ENCODE data around the gene TMCO1. TPM values are rescaled to one million over a fixed set of nuclear protein-coding genes. Genes with fewer than 3 reads are reported as not detected.

Gene TMCO1, protein sequence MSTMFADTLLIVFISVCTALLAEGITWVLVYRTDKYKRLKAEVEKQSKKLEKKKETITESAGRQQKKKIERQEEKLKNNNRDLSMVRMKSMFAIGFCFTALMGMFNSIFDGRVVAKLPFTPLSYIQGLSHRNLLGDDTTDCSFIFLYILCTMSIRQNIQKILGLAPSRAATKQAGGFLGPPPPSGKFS
- polyA plus RNA-seq (2013, experiment 1 of 2): 199 TPM
- polyA plus RNA-seq (2013, experiment 2 of 2): 201 TPM

GRCh38 chr1:165768513-165769394 lies at the start of gene TMCO1:
TSS of gene TMCO1 (minus strand) at chr1:165768868. CDS start at chr1:165768751, 117 bp downstream.
- DNase-seq: peak; percentile 100
- peak within 1 kb of the TSS; percentile 98 for H3K27ac ChIP-seq (ENCODE audit: low read length, poor library complexity, severe bottlenecking)
- no peaks in the 10 kb centered on the region for H3K27me3 ChIP-seq (ENCODE audit: control insufficient read depth in 1 of 2, insufficient read depth in 1 of 2, low read length in 2 of 2)
- peak within 1 kb of the TSS; percentile 93 for H3K9ac ChIP-seq (ENCODE audit: low read length)
- H2BK15ac ChIP-seq (ENCODE audit: low read depth, poor library complexity, severe bottlenecking): peak within 1 kb of the TSS; percentile 57
- H3K23ac ChIP-seq (ENCODE audit: low read length in 2 of 2): peak within 1 kb of the TSS in 1 of 2 experiments; percentile 94
- H3K4me1 ChIP-seq (ENCODE audit: control insufficient read depth, insufficient read depth, low read depth, low read length): peaks cover 9% of the 10 kb centered on the region
- peak within 1 kb of the TSS; percentile 34 for H4K91ac ChIP-seq (ENCODE audit: low read length)
- H4K8ac ChIP-seq (ENCODE audit: low read length): peak within 1 kb of the TSS; percentile 89
- H3K4ac ChIP-seq (ENCODE audit: low read depth in 1 of 2, low read length in 2 of 2): peak within 1 kb of the TSS; percentile 66 to 81
- peak within 1 kb of the TSS; percentile 85 for H2AFZ ChIP-seq (ENCODE audit: low read depth, low read length)
- H2AK5ac ChIP-seq (ENCODE audit: low read length, severe bottlenecking): peak within 1 kb of the TSS; percentile 57
- no peak within 1 kb of the TSS for H2BK120ac ChIP-seq (ENCODE audit: low read depth, low read length)
- H3K14ac ChIP-seq (ENCODE audit: low read length in 2 of 2): peak within 1 kb of the TSS in 1 of 2 experiments; percentile 13
- H3K79me1 ChIP-seq (replicated peaks; ENCODE audit: low read length, poor library complexity, severe bottlenecking): peaks cover 20% of the 10 kb centered on the region
- H3K4me2 ChIP-seq (ENCODE audit: low read length, poor library complexity, severe bottlenecking): peak within 1 kb of the TSS; percentile 71
- H2BK12ac ChIP-seq (ENCODE audit: low read length in 2 of 2): no peak within 1 kb of the TSS
- WGBS: under 1% methylated on average over 56 of the region's 56 CpGs
- peak within 1 kb of the TSS; percentile 36 for H2BK5ac ChIP-seq (ENCODE audit: low read depth, low read length, poor library complexity, severe bottlenecking)
- no peaks in the 10 kb centered on the region for H3K9me3 ChIP-seq (ENCODE audit: control insufficient read depth, low read length)
- peak within 1 kb of the TSS; percentile 91 to 98 for H3K18ac ChIP-seq (ENCODE audit: low read depth in 1 of 2, low read length in 2 of 2)
- H3K4me3 ChIP-seq (ENCODE audit: insufficient read depth in 1 of 2, low read depth in 1 of 2, low read length in 2 of 2): peak within 1 kb of the TSS; percentile 79 to 86
- H3K36me3 ChIP-seq (ENCODE audit: control insufficient read depth in 1 of 2, insufficient read depth in 2 of 2, low read depth in 1 of 2, low read length in 2 of 2): peaks cover 7 to 42% of the 10 kb centered on the region in 2 experiments

GRCh38 chr1:165816826-165817497 lies 48.3 kb upstream of the TMCO1 start:
- H3K23ac ChIP-seq (ENCODE audit: low read length in 2 of 2): no peak overlapping the region
- no peak overlapping the region for H3K4me3 ChIP-seq (ENCODE audit: insufficient read depth in 1 of 2, low read depth in 1 of 2, low read length in 2 of 2)
- no peak overlapping the region for H2BK15ac ChIP-seq (ENCODE audit: low read depth, poor library complexity, severe bottlenecking)
- no peaks in the 10 kb centered on the region for H3K4me1 ChIP-seq (ENCODE audit: control insufficient read depth, insufficient read depth, low read depth, low read length)
- no peak overlapping the region for H2BK12ac ChIP-seq (ENCODE audit: low read length in 2 of 2)
- no peaks in the 10 kb centered on the region for H3K79me1 ChIP-seq (replicated peaks; ENCODE audit: low read length, poor library complexity, severe bottlenecking)
- H3K14ac ChIP-seq (ENCODE audit: low read length in 2 of 2): no peak overlapping the region
- 77% methylated on average over 6 of the region's 13 CpGs for WGBS
- H3K27ac ChIP-seq (ENCODE audit: low read length, poor library complexity, severe bottlenecking): no peak overlapping the region
- no peak overlapping the region for H2BK5ac ChIP-seq (ENCODE audit: low read depth, low read length, poor library complexity, severe bottlenecking)
- H3K36me3 ChIP-seq (ENCODE audit: control insufficient read depth in 1 of 2, insufficient read depth in 2 of 2, low read depth in 1 of 2, low read length in 2 of 2): no peaks in the 10 kb centered on the region
- H3K18ac ChIP-seq (ENCODE audit: low read depth in 1 of 2, low read length in 2 of 2): no peak overlapping the region
- no peak overlapping the region for H2BK120ac ChIP-seq (ENCODE audit: low read depth, low read length)
- H3K9ac ChIP-seq (ENCODE audit: low read length): no peak overlapping the region
- no peak overlapping the region for H4K91ac ChIP-seq (ENCODE audit: low read length)
- H3K4ac ChIP-seq (ENCODE audit: low read depth in 1 of 2, low read length in 2 of 2): no peak overlapping the region
- no peak for DNase-seq
- H4K8ac ChIP-seq (ENCODE audit: low read length): no peak overlapping the region
- H3K27me3 ChIP-seq (ENCODE audit: control insufficient read depth in 1 of 2, insufficient read depth in 1 of 2, low read length in 2 of 2): no peaks in the 10 kb centered on the region
- H3K9me3 ChIP-seq (ENCODE audit: control insufficient read depth, low read length): no peaks in the 10 kb centered on the region
- H2AK5ac ChIP-seq (ENCODE audit: low read length, severe bottlenecking): no peak overlapping the region
- H2AFZ ChIP-seq (ENCODE audit: low read depth, low read length): no peak overlapping the region
- H3K4me2 ChIP-seq (ENCODE audit: low read length, poor library complexity, severe bottlenecking): no peak overlapping the region

- Histone ChIP-seq H2BK120ac (ENCODE audit: low read depth, low read length) (no peak overlapping the region), H3K23ac (ENCODE audit: low read length in 2 of 2) (no peak overlapping the region), H2AFZ (ENCODE audit: low read depth, low read length) (no peak overlapping the region), H3K4me3 (ENCODE audit: insufficient read depth in 1 of 2, low read depth in 1 of 2, low read length in 2 of 2) (no peak overlapping the region), H3K4me1 (ENCODE audit: control insufficient read depth, insufficient read depth, low read depth, low read length) (no peaks in the 10 kb centered on the region), H2BK12ac (ENCODE audit: low read length in 2 of 2) (no peak overlapping the region), H2AK5ac (ENCODE audit: low read length, severe bottlenecking) (no peak overlapping the region), H3K27ac (ENCODE audit: low read length, poor library complexity, severe bottlenecking) (no peak overlapping the region), H4K8ac (ENCODE audit: low read length) (no peak overlapping the region), H3K9me3 (ENCODE audit: control insufficient read depth, low read length) (no peaks in the 10 kb centered on the region), H3K14ac (ENCODE audit: low read length in 2 of 2) (no peak overlapping the region), H3K18ac (ENCODE audit: low read depth in 1 of 2, low read length in 2 of 2) (no peak overlapping the region), H3K79me1 (replicated peaks; ENCODE audit: low read length, poor library complexity, severe bottlenecking) (no peaks in the 10 kb centered on the region), H3K4me2 (ENCODE audit: low read length, poor library complexity, severe bottlenecking) (no peak overlapping the region), H2BK15ac (ENCODE audit: low read depth, poor library complexity, severe bottlenecking) (no peak overlapping the region), H4K91ac (ENCODE audit: low read length) (no peak overlapping the region), H3K27me3 (ENCODE audit: control insufficient read depth in 1 of 2, insufficient read depth in 1 of 2, low read length in 2 of 2) (no peaks in the 10 kb centered on the region), H2BK5ac (ENCODE audit: low read depth, low read length, poor library complexity, severe bottlenecking) (no peak overlapping the region), H3K9ac (ENCODE audit: low read length) (no peak overlapping the region), H3K4ac (ENCODE audit: low read depth in 1 of 2, low read length in 2 of 2) (no peak overlapping the region), H3K36me3 (ENCODE audit: control insufficient read depth in 1 of 2, insufficient read depth in 2 of 2, low read depth in 1 of 2, low read length in 2 of 2) (no peaks in the 10 kb centered on the region)
- DNase-seq: no peak
- 88% methylated on average over 3 of the region's 3 CpGs for WGBS
These were observed 47.5 kb upstream of the TMCO1 start for GRCh38 chr1:165816157-165816556.

- no peak overlapping the region for H3K23ac ChIP-seq (ENCODE audit: low read length in 2 of 2)
- no peak overlapping the region for H4K8ac ChIP-seq (ENCODE audit: low read length)
- H3K4ac ChIP-seq (ENCODE audit: low read depth in 1 of 2, low read length in 2 of 2): no peak overlapping the region
- no peak overlapping the region for H2AK5ac ChIP-seq (ENCODE audit: low read length, severe bottlenecking)
- H3K27ac ChIP-seq (ENCODE audit: low read length, poor library complexity, severe bottlenecking): no peak overlapping the region
- no peak overlapping the region for H2BK5ac ChIP-seq (ENCODE audit: low read depth, low read length, poor library complexity, severe bottlenecking)
- no peak overlapping the region for H3K4me3 ChIP-seq (ENCODE audit: insufficient read depth in 1 of 2, low read depth in 1 of 2, low read length in 2 of 2)
- no peak overlapping the region for H2BK15ac ChIP-seq (ENCODE audit: low read depth, poor library complexity, severe bottlenecking)
- H4K91ac ChIP-seq (ENCODE audit: low read length): no peak overlapping the region
- H2BK120ac ChIP-seq (ENCODE audit: low read depth, low read length): no peak overlapping the region
- H3K4me1 ChIP-seq (ENCODE audit: control insufficient read depth, insufficient read depth, low read depth, low read length): no peaks in the 10 kb centered on the region
- H3K9me3 ChIP-seq (ENCODE audit: control insufficient read depth, low read length): no peaks in the 10 kb centered on the region
- H3K14ac ChIP-seq (ENCODE audit: low read length in 2 of 2): no peak overlapping the region
- no peak overlapping the region for H3K4me2 ChIP-seq (ENCODE audit: low read length, poor library complexity, severe bottlenecking)
- no peak overlapping the region for H3K18ac ChIP-seq (ENCODE audit: low read depth in 1 of 2, low read length in 2 of 2)
- H3K36me3 ChIP-seq (ENCODE audit: control insufficient read depth in 1 of 2, insufficient read depth in 2 of 2, low read depth in 1 of 2, low read length in 2 of 2): no peaks in the 10 kb centered on the region
- H2BK12ac ChIP-seq (ENCODE audit: low read length in 2 of 2): no peak overlapping the region
- 45% methylated on average over 2 of the region's 3 CpGs for WGBS
- no peaks in the 10 kb centered on the region for H3K27me3 ChIP-seq (ENCODE audit: control insufficient read depth in 1 of 2, insufficient read depth in 1 of 2, low read length in 2 of 2)
- H3K9ac ChIP-seq (ENCODE audit: low read length): no peak overlapping the region
- no peak overlapping the region for H2AFZ ChIP-seq (ENCODE audit: low read depth, low read length)
- no peaks in the 10 kb centered on the region for H3K79me1 ChIP-seq (replicated peaks; ENCODE audit: low read length, poor library complexity, severe bottlenecking)
- DNase-seq: peak; percentile 44
These were observed 47.1 kb upstream of the TMCO1 start for GRCh38 chr1:165815725-165816124.

Data from mesenchymal stem cell (in vitro differentiated cells and primary cell).